Activated CD8-positive, alpha-beta memory T cell treated with anti-CD3 and anti-CD28 coated beads for 24 hours (primary cell): ENCODE data around the gene COA1.
"Not testable (repeated sequence)": the region's sequence is repeated elsewhere in the genome, so short reads cannot be mapped to it uniquely, and the experiment has no call there.

Source experiments
- DNase-seq: peaks from one replicate; pipeline ENCODE4 v3.0.0-alpha.2; 2020

COA1 gene, protein sequence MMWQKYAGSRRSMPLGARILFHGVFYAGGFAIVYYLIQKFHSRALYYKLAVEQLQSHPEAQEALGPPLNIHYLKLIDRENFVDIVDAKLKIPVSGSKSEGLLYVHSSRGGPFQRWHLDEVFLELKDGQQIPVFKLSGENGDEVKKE

DNA sequence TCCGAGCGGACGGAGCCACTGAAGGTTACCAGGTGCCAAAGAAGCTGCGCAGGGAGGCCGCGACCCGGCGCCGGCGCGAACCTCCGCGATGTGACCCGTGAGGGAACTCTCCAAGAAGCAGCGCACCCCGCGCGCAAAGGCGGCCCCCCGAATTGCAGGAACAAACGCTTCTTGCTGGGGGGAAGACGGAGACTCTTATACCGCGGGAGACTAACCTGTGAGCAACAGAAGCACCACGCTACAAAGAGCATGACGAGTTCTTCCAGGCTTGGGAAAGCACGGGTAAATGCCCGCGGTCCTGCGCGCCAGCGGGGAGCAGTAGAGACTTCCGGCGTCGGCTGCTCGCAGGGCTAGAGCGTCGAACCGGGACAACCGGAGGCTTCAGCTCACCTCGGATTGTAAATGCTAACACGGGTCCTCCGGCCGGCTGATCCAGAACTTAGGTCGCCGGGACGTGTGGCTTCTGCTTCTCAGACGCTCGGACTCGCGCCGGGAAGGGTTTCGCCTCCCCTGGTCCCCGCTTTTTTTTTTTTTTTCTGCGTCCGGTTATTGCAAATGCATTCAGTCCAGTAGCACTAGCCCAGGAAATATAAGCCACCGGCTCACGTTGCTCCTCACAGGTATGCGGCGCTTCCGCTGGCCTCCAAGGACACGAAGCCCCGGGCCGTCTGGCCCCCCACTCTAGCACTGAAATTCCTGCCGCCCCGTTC, at the start of gene COA1:
TSS of gene COA1 (minus strand) at position 310 of the 710 bp plus-strand sequence. CDS start 80,909 bp downstream, outside the sequence.
- DNase-seq, result peak; percentile 90

DNA sequence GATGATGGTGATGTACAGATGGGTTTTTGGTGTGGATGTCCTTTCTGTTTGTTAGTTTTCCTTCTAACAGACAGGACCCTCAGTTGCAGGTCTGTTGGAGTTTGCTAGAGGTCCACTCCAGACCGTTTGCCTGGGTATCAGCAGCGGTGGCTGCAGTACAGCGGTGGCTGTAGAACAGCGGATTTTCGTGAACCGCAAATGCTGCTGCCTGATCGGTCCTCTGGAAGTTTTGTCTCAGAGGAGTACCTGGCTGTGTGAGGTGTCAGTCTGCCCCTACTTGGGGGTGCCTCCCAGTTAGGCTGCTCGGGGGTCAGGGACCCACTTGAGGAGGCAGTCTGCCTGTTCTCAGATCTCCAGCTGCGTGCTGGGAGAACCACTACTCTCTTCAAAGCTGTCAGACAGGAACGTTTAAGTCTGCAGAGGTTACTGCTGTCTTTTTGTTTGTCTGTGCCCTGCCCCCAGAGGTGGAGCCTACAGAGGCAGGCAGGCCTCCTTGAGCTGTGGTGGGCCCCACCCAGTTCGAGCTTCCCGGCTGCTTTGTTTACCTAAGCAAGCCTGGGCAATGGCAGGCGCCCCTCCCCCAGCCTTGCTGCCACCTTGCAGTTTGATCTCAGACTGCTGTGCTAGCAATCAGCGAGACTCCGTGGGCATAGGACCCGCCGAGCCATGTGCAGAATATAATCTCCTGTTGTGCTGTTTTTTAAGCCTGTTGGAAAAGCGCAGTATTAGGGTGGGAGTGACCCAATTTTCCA, 49.1 kb upstream of the COA1 start:
- DNase-seq, result peak; percentile 26

DNA sequence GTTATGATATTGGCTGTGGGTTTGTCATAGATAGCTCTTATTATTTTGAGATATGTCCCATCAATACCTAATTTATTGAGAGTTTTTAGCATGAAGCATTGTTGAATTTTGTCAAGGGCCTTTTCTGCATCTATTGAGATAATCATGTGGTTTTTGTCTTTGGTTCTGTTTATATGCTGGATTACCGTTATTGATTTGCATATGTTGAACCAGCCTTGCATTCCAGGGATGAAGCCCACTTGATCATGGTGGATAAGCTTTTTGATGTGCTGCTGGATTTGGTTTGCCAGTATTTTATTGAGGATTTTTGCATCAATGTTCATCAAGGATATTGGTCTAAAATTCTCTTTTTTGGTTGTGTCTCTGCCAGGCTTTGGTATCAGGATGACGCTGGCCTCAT, 45.9 kb upstream of the COA1 start:
- DNase-seq, result not testable (repeated sequence)

DNA sequence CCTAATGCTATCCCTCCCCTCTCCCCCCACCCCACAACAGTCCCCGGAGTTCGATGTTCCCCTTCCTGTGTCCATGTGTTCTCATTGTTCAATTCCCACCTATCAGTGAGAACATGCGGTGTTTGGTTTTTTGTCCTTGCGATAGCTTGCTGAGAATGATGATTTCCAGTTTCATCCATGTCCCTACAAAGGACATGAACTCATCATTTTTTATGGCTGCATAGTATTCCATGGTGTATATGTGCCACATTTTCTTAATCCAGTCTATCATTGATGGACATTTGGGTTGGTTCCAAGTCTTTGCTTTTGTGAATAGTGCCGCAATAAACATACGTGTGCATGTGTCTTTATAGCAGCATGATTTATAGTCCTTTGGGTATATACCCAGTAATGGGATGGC, 43.9 kb upstream of the COA1 start:
- not testable (repeated sequence) for DNase-seq

DNA sequence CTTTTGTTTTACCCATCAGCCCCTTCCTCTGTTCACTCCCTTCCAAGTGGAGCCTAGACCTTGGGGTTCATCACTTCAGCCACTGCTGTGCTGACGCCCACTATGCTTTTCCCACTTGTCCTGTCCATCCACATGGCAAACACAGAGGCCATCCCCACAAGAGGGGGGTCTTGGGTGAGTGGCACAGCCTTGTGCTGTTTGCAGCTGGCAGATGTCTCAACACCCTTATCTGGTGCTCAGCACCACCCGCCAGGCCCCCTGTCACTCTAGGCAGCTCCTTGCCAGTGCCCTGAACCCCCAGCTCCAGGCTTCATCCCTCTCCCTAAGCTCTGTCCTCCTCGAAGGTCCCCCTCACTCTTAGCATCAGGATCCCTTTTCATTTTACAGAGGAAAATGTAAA, 42.2 kb upstream of the COA1 start:
- DNase-seq, result peak; percentile 13

DNA sequence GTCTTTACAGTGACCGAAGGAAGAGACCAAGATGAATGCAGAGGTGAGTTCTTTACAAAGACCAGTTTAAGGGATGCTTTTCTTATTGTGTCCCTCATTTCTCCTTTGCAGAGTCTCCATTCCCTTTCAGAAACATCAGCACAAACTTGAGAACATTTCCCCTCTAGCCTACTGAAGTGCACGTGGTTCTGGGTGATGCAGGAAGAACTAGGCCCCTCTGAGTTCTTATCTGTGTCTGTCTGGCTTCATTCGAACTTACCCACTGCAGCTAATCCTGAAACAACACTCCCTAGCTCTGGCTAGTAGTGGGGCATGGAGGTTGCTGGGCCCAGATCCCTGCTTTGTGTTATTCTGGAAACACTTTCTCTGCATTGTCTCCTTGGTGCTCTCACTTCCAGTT, 41.8 kb upstream of the COA1 start:
- DNase-seq, result peak; percentile 4

DNA sequence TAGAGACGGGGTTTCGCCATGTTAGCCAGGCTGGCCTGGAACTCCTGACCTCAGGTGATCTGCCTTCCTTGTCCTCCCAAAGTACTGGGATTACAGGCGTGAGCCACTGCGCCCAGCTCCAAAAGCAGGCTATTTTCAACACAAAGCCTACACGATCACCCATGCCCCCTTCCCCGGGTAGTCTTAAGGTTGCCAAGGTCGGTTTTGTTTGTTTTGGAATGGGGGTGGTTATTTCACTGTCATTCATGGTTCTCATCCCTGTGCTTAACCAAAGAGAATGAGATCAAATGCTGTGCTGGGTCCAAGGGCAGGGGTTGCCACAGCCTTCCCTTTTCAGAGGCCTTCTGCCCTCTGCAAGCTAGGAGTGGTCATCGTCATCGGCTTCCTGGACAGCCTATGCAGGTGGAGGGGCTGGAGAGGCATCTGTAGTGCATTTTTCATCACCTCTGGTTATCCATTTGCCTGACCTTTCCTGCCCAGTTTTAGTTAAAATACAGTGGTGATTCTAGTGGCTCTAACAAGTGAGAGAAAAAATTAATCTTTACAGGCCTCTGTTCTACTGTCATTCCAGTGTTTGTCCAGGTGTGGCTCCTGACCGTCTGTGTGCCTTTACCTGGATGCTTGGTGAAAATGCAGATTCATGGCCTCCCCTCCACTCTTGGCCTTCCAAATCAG, 40.6 kb upstream of the COA1 start:
- peak; percentile 43 for DNase-seq

DNA sequence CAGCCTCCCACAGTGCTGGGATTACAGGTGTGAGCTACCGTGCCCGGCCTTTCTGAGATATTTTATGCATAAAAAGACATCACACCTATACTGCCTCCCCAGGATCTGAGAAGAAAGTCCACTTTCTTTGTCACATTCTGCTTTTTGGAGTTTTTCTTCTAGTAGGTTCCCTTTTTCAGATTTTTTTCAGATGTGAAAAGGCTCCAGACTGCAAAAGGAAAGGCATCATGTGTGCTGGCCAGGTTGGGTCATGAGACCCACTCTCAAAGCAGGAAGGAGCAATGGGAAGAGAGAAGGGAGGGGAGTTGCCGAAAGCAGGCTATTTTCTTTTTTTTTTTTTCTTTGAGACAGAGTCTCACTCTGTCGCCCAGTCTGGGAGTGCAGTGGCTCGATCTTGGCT, 40.0 kb upstream of the COA1 start:
- DNase-seq, result no peak

DNA sequence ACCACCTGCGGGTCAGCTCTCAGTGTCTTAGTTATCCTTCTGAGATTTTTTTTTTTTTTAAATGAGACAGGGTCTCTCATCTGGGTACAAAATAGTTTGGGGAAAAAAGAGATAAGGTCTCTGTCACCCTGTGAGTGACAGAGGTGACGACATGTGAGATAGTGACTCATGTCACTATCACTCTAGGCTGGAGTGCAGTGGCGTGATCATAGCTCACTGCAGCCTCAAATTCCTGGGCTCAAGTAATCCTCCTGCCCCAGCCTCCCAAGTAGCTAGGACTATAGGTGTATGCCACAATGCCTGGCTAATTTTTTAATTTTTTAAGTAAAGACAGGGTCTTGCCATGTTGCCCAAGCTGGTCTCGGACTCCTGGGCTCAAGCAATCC, 39.6 kb upstream of the COA1 start:
- DNase-seq, result peak; percentile 11

DNA sequence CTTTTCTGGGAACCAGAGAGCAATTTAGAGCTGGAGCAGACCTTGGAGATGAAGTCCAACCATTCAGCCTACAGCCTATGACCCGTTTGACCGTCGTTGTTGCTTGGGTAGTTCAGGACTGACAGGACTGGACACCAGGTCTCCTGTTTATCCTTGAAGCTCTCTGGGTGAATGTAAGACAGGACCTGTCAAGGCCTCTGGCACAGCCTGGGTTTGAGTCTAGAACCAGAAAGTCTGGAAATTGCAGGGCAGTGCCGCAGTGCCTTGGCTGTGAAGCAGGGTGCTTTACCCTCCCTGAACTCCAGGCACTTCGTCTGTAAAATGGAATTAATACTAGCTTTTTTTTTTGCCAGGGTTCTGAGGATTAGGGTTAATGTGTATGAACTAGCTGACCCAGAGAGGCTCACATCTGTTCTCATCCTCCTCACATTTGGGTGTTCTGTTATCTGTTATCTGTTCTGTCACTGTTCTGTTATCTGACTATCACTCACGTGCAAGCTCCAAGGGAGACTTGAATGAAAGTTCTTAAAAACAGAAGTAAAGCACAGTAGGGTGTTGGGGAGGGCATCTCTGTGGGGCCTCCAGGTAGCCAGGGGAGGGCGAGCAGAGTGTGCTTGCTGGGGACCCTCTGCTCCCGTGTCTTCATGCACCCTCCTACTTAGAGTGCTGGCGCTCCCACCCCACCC, 39.0 kb upstream of the COA1 start:
- DNase-seq, result peak; percentile 24

DNA sequence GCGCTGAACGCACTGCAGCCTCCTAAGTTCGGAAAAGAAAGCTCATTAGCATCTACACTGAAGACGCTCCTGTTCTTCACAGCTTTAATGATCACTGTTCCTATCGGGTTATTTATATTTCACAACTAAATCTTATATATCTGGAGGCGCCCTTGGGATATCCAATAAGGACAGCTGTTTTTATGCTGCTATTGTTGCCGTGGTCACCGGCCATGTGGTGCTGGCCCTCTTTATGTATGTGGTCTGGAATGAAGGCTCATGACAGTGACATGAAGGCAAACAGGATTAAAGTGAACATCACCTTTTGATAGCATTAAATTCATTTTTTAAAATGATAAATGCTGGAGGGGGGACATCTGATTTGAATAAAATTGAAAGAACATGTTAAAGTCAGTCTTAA, 38.0 kb upstream of the COA1 start:
- no peak for DNase-seq

DNA sequence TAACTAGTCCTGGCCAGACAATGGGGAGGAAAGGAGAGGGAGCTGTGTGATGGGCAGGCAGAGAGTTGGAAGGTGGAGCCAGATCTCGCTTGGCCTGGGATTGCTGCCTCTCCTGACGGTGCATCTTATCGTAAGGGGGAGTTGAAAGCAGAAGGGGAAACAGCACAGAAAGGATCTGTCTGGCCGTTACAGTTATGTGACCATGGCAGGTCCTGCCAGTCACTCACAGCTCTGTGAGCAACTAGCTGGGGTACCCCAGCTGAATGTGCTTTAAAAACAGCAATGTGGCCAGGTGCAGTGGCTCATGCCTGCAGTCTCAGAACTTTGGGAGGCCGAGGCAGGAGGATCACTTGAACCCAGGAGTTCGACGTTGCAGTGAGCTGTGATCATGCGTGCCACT, 37.2 kb upstream of the COA1 start:
- DNase-seq, result peak; percentile 30

DNA sequence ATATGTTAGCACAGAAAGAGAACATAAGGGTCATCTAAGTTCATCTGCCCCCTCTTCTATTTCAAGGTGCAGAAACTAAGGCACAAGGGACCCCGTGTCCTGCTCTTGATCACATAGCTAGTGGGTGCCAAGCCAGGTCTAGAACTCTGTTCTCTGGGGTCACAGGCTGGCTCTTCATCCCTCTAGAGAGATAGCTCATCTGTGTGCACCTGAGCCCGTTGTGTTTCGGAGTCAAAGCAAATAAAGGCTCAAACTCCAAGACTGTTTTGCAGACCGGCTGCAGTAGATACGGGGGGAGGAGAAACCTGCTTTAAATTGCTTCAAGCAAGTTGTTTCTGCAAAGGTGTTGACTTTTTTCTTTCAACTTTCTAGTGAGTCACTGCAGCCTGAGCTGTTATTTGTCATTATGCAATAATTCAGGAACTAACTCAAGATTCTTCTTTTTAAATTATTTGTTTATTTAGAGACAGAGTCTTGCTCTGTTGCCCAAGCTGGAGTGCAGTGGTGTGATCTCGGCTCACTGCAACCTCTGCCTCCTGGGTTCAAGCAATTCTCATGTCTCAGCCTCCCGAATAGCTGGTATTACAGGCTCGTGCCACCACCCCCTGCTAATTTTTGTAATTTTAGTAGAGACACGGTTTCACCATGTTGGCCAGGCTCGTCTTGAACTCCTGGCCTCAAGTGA, 35.6 kb upstream of the COA1 start:
- peak; percentile 47 for DNase-seq

DNA sequence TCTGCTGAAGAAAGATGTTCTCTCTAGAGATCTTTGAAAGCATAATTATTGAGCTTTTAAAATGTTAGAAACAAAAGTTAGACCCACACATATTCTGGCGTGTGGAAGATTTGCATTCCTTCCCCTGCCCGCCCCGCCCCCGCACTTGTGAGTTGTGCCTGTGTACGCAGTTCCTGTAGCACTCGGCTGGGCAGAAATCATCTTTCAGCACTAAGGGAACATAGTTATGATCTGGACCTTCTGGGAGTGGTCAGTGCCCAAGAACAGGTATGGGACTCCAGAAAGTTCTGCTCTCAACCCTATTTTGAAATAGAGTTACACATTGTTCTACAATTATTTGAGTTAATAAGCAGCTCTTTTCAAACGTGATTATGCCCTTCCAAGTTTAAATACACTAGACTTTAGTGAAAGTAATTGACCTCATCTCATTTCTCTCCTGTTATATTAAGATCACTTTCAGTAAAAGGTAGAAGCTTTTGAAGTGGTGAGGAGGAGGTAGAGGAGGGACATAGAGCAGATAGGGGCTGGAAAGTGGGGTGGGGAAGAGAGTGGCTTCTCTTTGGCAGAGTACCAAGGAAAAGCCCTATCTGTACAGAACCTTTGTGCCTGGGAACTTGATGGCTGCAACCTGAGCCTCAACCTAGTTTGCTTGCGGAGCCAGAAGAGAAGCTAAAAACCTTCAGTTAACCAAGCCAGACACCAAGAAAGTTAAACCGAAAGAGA, 34.9 kb upstream of the COA1 start:
- peak; percentile 59 for DNase-seq

DNA sequence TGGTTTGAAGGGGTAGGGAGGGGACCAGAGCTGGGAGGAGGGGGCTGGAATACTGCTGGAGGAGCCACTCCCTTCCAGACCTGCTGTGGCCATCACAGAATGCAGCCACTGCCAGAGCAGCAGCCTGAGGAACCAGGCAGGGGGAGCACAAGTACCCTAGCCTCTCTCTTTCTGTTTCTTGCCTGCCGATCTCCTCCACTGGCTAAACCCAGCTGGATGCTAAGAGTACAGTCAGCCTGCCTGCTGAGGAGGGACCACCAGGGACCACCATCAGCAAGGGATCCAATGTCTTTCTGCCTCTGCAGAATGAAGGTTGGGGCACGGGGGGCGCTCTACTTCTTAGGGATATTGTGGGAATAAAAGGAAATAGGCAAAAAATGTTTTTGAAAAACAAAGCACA, 33.9 kb upstream of the COA1 start:
- peak; percentile 41 for DNase-seq

DNA sequence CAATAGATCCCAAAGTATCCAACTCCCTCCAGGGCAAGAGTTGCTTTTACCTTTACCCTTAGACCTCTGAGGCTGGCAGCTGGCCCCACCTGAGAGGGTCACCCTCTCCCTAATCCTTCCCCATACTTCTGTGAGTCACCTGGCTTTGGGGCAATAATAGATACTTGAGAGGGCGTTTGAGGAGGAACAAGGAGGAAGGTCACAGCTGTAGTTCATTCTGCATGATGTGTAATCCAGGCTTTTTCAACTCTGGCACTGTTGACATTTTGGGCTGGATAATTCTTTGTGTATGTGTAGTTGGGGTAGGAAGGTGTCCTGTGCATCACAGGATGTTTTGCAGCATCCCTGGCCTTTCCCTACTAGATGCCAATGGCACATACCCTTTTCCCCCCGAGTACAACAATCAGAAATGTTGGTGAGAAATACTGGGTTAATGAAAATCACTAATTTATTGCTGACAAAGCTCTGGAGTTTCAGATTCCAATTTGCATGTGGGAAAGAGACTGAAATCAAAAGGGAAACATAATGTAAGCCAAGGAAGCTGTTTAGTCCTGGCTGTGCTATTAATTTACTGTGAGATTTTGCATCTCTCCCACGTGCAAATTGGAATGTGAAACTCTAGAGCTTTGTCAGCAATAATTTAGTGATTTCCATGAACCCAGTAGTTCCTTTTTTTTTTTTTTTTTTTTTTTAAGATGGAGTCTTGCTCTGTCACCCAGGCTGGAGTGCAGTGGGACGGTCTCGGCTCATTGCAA, 32.8 kb upstream of the COA1 start:
- DNase-seq, result peak; percentile 26

DNA sequence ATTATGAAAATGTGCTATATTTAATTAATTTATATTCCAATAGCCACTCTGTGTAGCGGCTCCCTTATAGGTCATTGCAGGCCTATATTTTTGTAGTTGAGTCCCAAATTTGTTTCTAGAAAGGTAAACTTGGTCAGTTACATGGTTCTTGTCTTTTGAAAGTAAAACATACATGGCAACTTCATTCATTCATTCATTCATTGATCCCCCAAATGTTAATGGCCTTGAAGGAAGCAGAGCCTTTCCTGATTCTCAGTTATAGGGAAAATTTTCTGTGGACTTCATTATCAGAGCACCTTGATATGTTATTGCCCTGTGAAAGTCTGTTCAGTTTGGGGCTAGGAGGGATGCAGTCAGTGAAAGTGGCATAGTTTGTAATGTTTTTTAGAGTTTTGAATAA, 32.1 kb upstream of the COA1 start:
- DNase-seq, result no peak

DNA sequence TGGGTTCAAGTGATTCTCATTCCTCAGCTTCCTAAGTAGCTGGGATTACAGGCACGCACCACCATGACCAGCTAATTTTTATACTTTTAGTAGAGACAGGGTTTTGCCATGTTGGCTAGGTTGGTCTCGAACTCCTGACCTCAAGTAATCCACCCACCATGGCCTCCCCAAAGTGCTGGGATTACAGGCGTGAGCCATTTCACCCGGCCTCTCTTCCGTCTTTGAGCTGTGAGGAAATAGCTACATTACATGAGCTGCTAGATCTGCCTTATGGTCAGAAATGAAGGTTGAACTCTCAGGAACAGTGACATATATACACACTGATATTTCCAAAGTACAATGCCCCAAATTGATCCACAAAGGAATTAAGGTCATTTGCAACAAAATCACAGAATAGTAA, 31.5 kb upstream of the COA1 start:
- DNase-seq, result peak; percentile 33

DNA sequence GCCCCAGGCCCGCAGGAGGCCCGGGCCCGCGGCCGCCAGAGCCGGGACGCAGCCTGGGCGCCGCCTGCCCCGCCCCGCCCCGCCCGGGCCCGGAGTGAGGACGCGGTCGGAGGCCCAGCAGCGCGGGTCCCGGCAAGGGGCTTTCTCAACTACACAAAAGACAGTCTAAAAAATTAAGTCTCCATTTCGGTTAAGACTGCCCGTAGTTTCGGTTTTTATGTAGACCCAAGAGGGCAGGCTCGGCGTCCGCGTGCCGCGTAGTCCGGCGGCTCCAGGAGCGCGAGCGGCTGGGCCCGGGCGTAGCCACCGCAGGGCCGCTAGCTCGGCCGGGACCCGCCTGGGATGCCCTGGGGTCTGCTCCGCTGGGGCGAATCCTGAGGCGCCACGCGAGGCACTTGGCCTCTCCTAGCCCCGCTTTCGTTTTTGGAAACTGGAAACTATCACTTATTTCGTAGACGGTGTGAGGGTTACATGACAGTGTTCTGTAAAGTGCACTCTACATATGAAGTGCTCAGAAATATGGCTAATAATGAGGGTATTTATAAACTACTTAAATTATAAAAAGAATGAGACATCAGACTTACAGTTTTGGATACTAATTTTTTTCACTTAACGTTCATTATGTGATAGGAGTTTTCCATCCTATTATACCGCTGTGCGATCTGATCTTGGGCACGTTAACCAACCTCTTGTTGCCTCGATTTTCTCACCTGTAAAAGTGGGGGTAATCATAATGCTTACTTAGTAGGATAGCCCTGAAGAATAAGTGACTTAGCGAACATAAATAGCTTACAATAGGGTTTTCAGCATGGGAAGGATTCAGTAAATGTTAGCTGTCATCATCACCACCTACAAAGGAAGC, 29.7 kb upstream of the COA1 start:
- DNase-seq, result peak; percentile 83
